Activated T-cell treated with anti-CD3 and anti-CD28 coated beads for 1 hour (primary cell): ENCODE measurements around the gene CADM3.

ENCODE experiments used
- DNase-seq: peaks from one replicate; pipeline ENCODE4 v3.0.0-alpha.2; 2020; ENCODE audit warnings: low read depth

CADM3 gene

DNA sequence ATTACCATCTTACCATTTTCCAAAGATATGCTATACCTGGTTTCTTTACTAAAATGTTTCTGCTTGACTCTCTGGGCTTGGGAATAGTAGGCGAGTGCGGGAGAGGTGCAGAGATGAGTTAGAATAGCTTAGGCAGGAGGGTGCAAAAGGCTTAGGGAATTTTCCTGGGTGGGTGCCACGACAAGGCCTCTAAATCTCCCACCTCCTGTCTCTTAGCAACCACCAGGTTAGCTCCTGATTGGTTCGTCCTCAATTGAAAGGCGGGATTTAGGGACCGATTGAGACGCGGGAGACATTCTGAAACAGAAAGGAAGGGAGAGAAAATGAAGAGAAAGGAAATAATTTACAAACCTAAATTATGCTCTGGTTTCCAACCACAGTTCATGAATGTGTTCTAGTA is 36.4 kb downstream of the CADM3 start:
- DNase-seq = no peak

- DNase-seq = no peak
Observed at GRCh38 chr1:159208175-159208825, 36.9 kb downstream of the CADM3 start.

DNA sequence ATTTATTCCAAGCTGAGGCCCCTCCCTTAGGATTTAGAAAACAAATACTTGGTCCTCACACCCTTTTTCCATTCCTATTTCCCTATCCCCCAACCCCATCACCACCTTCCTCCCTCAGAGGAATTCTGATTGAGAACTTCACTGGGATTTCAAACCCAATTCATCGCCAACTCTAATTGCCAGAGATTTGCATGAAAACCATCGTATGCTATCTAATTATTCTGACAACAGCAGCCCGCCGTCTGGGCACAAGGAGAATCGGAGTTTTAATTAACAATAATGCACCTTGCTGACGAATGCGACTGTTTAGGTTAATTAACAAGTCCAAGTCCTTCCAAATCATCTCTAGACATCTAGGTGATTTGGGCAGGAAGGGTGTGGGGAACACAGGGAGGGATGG is 37.6 kb downstream of the CADM3 start:
- no peak for DNase-seq

DNA sequence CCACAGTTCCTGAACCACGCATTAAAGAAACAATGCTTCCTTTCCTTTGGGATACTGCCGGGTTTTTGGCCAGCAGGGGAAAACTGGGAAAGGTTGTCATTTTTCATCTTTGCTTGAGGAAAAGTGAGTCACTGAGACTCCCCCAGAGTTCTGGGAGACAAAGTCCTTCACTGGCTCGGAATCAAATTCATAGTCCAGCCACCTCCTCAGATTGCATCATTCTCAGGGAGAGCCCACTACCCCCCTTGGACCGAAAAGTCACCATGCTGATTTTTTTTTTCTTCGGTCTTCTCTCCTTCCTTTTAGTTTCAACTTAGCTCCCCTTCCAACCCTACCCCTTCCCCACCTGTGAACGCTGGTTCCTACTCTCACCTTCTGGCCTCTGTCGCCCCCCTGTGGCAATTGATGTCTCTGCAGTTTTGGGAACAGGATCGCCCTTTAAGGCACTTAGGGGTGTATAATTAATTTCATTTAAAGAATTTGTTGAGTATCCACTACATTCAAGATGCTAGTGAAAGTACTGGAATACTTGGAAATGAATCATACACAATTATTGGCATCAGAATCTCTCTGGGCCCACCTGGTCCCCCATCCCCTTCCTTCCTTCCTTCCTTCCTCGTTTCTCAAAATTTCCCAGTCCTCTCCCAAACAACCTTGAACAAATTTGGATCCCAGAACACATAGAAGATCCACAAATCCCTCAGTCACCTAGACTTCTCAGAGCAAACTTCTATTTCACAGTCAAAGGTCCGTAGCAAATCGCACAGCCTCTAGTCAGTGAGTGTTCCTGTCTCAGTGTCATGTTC is 40.1 kb downstream of the CADM3 start:
- peak; percentile 38 for DNase-seq

DNA sequence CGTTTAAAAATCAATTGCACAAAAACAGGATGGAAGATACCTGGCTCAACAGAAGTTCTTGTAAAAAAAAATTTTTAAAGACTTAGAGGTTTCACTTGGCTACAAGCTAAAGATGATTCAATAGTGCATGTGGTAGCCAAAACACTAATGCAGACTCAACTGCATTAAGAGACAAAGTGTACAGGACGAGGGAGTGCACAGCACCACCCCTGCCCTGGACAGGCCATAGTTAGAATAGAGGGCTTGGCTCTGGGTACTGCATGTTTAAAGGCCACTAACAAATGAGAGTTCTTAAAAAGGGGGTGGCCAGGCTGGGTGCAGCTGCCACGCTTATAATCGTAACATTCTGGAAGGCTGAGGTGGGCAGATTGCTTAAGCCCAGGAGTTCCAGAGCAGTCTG is 41.2 kb downstream of the CADM3 start:
- DNase-seq = no peak

DNA sequence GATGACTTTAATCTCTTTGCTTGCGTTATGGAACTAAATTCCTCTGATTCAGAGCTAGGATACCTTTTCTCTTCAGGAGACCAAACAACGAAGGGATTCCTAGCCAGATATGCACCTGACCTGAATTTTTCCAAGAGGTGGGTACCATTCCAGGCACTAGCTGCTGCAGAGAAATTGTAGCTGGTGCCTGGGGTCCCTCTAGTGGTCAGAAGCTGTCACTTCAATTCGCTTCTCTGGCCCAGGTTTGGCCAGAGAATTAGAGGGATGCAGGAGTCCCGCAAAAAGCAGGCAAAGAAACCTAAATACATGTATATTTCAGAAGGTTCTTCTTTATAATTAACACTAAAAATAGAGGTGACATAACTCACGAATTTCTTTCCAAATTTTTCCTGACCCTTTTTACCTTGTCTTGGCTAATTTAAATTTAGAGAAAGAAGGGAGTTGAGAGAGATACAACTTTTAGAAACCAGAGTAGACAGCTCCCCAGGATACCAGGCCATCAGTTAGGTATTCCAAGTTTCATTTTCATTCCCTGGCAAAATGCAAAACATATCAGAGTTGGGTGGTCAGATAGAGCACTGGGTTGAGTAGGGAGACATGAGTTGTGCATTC is 42.8 kb downstream of the CADM3 start:
- DNase-seq = peak; percentile 16

DNA sequence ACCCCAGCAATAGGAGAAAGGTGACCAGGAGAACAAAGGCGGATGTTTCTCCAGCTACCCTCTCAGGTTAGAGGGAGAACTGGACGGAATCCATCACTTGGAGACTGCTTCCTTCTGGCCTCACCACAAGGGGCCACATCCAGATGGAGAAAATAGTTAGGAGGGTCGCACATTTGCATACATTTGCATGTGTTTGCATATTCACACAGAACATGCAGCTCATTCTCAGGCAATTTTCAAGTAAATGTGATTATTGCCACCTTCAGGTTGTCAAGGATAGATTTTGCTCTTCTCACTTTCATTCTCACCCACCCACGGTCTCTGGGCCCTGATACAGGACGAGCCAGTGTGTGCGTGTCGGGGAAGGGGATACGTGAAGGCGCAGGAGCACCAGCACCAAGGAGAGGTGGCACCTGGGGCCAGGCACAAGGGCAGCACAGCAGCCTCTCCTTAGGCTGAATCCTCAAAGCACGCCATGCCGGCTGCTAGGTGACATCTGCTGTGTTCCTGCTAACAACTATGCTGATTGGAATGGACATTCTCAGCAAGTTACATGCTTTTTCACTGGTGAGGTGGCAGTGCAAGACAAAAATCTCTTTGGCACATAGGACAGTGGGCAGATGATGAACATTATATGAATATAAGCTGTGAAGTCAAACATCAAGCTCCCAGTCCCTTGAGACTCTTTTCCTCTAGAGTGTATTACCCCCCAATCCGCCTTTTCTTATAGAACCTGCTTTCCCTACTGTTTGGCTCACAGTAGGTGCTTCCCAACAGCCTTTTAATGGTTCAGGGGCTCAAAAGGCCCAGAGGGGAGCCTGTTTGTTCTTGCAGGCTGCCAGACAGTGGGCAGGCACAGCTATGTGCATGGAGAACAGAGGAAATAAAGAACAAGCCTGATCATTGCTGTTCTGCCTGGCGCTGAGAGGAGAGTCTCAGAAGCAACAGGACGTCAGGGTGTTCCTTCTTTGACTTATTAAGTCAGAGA is 47.5 kb downstream of the CADM3 start:
- DNase-seq = no peak

DNA sequence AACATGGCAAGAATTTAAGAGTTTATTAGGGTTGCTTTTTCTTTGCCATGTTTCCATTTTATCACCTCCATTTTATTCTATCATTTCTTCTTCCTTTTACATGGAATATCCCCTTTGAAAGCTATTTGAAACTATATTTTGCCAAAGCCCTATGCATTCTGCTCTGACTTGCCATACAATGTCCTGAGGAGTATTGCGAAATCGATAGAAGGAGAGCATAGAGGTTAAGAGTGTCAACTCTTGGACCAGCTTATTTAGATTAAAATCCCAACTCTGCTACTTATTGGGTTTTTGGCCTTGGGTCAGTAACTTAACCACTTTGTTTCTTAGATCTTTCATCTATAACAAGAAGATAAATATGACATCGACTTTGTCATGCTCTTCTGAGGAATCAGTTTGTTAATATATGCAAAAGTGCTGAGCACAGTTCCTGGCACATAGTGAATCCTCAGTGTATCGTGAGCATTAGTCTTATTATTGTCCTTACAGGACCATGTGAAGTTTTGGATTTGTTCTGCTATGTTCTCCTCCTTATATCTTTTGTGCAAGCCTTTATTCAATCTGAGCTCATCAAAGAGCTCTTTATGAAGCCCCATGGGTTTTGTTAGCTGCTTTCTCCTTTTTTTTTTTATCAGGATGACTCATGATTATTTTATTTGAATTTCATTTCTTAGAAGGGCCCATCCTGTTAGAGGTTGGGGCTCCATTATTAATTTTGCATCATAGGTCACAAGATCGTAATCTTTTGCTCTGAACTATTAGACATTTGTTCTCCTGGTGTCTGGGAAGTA is 50.9 kb downstream of the CADM3 start:
- no peak for DNase-seq

DNA sequence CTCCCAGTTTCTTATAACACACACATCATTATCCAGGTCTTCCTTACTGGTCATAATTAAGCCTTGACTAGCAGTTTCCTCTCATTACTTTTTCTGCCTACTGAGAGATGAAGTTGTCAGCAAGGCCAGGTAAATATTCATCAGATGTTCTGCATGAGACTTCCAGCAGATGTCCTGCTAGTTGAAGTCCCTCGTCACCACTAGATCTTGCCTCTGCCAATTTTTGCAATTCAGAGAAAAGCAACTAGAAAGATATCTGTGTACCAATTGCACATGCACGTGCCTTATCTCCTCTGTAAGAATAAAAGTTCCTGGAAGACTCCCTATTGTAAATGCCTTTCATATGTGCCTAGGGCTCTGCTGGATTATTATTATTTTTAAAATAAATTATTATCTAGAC is 51.6 kb downstream of the CADM3 start:
- DNase-seq = no peak

GRCh38 chr1:159228554-159228953 is 57.1 kb downstream of the CADM3 start:
- no peak for DNase-seq

DNA sequence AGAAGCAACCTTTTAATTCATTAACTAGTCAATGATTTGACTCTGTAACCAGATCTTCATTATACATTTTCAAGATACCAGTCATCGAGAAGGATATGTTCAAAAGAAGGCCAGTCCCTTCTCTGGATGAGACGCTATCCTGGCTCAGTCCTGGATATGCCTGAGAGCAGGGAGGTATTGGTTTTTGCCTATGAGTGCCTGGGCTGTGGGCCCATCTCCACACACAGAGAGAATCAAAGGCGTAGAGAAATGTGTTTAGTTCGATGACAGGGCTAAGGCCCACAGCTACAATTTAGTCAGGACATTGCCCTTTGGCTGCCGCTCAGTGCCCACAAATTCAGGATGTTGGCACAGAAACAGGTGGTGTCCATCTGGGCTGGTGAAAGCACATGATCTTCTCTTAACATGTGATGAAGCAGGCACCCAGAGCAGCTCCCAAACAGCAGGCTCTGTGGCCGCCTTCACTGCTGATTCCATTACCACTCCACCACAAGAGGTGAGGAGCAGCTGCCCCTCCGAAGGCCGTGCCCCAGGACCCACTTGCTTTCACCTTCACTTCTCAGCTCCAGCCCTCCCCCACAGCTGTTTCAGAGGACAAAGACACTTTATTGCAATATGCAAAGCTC is 58.0 kb downstream of the CADM3 start:
- DNase-seq = no peak

DNA sequence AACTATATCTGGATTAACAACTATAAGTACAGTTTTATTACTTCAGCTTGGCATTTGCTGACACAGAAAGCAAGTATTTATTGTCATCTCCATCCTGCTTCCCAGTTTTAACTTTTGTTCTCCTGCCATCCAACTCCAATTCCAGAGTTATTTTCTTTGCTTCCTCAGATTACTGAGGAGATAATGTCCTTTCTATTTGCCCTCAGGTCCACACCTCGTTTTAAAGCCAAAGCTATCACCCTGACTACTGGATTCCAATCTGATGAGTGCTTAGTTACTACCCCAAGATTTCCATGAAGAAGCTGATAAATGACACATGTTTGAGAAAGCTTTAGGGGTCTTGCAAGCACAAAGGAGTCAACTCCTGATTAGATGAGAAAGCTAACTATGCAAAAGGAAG is 58.5 kb downstream of the CADM3 start:
- DNase-seq = no peak

GRCh38 chr1:159239551-159240220 is 68.3 kb downstream of the CADM3 start:
- DNase-seq = no peak

- DNase-seq = no peak
Observed at GRCh38 chr1:159247266-159247665, 75.9 kb downstream of the CADM3 start.

DNA sequence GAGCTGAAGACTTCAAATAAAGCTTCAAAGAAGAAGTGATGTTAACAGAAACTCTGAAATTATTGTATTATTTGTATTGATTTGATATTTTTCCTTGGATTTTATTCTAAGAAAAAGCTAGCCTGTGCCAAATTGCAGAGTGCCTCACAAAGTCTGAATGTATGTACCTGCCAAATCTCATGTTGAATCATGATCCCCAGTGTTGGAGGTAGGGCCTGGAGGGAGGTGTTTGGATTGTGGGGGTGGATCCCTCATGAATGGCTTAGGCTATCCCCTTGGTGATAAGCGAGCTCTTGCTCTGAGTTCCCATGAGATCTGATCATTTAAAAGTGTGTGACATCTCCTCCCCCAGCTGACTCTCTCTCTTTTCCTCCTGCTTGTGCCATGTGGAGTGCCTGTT is 76.9 kb downstream of the CADM3 start:
- no peak for DNase-seq

DNA sequence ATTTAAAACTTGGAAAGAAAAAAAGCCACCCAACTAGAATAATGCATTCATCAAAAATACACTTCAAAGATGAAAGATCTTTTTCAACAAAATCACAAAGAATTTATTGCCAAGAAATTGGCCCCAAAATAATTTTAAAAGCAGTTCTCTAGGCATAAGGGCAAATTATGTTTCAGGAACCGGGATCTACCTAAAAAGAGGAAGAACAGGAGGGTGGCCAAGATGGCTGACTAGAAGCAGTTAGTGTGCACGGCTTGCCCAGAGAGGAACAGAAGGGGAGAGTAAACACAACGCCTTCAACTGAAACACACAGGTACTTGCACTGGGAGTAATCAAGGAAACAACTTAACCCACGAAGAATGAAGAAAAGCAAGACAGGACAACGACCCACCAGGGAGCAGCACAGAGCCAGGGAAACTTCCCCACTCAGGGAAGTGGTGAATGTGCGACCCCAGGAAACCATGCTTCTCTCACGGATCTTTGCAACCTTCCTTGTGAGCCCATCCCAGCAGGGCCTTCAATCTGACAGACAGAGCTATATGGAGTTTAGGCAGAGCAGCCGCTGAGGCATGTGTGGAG is 79.3 kb downstream of the CADM3 start:
- no peak for DNase-seq
